ENCODE results near the gene RAB33B. TPM values are rescaled to one million over a fixed set of nuclear protein-coding genes. Genes with fewer than 3 reads are reported as not detected.
"Not testable (repeated sequence)": the region's sequence is repeated elsewhere in the genome, so short reads cannot be mapped to it uniquely, and the experiment has no call there.

The RAB33B gene
- total RNA-seq, 1 donor from 2014 or later, result 14.2 TPM

GRCh38 chr4:139457318-139457717, 3.4 kb downstream of the RAB33B start:
- H3K27me3 Mint-ChIP-seq, result no peaks in the 10 kb centered on the region
- H3K4me1 Mint-ChIP-seq (ENCODE audit: low read depth), result peaks cover 58% of the 10 kb centered on the region
- no peak for DNase-seq (ENCODE audit: low spot score, unreplicated experiment)
- no peaks in the 10 kb centered on the region for H3K9me3 Mint-ChIP-seq (ENCODE audit: low read depth)
- peaks cover 2% of the 10 kb centered on the region for H3K36me3 Mint-ChIP-seq (ENCODE audit: insufficient read depth)
- peak overlapping the region; percentile 55 for H3K4me3 Mint-ChIP-seq (ENCODE audit: low read depth)
- peak overlapping the region; percentile 57 for H3K27ac Mint-ChIP-seq
- TF ChIP-seq, protein P1, sequence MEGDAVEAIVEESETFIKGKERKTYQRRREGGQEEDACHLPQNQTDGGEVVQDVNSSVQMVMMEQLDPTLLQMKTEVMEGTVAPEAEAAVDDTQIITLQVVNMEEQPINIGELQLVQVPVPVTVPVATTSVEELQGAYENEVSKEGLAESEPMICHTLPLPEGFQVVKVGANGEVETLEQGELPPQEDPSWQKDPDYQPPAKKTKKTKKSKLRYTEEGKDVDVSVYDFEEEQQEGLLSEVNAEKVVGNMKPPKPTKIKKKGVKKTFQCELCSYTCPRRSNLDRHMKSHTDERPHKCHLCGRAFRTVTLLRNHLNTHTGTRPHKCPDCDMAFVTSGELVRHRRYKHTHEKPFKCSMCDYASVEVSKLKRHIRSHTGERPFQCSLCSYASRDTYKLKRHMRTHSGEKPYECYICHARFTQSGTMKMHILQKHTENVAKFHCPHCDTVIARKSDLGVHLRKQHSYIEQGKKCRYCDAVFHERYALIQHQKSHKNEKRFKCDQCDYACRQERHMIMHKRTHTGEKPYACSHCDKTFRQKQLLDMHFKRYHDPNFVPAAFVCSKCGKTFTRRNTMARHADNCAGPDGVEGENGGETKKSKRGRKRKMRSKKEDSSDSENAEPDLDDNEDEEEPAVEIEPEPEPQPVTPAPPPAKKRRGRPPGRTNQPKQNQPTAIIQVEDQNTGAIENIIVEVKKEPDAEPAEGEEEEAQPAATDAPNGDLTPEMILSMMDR (IDR thresholded peaks at IDR 0.05; ENCODE audit: unreplicated experiment), result no peak

GRCh38 chr4:139458543-139458942, 4.6 kb downstream of the RAB33B start:
- TF ChIP-seq, protein P1 (IDR thresholded peaks at IDR 0.05; ENCODE audit: unreplicated experiment), result no peak
- Mint-ChIP-seq H3K4me1 (ENCODE audit: low read depth) (peaks cover 52% of the 10 kb centered on the region), H3K4me3 (ENCODE audit: low read depth) (peak overlapping the region; percentile 8), H3K9me3 (ENCODE audit: low read depth) (no peaks in the 10 kb centered on the region), H3K27me3 (no peaks in the 10 kb centered on the region), H3K36me3 (ENCODE audit: insufficient read depth) (peaks cover 2% of the 10 kb centered on the region), H3K27ac (peak overlapping the region; percentile 53)
- no peak for DNase-seq (ENCODE audit: low spot score, unreplicated experiment)

- Mint-ChIP-seq H3K4me1 (ENCODE audit: low read depth) (peaks cover 52% of the 10 kb centered on the region), H3K9me3 (ENCODE audit: low read depth) (no peaks in the 10 kb centered on the region), H3K4me3 (ENCODE audit: low read depth) (no peak overlapping the region), H3K27ac (no peak overlapping the region), H3K27me3 (no peaks in the 10 kb centered on the region), H3K36me3 (ENCODE audit: insufficient read depth) (peaks cover 7% of the 10 kb centered on the region)
- TF ChIP-seq, protein P1 (IDR thresholded peaks at IDR 0.05; ENCODE audit: unreplicated experiment), result no peak
- no peak for DNase-seq (ENCODE audit: low spot score, unreplicated experiment)
Measured at GRCh38 chr4:139458999-139459398, 5.1 kb downstream of the RAB33B start.

- H3K4me1 Mint-ChIP-seq (ENCODE audit: low read depth), result peaks cover 41% of the 10 kb centered on the region
- TF ChIP-seq, protein P1 (IDR thresholded peaks at IDR 0.05; ENCODE audit: unreplicated experiment), result no peak
- no peak for DNase-seq (ENCODE audit: low spot score, unreplicated experiment)
- H3K36me3 Mint-ChIP-seq (ENCODE audit: insufficient read depth), result peaks cover 11% of the 10 kb centered on the region
- H3K4me3 Mint-ChIP-seq (ENCODE audit: low read depth), result no peak overlapping the region
- no peak overlapping the region for H3K27ac Mint-ChIP-seq
- H3K27me3 Mint-ChIP-seq, result no peaks in the 10 kb centered on the region
- no peaks in the 10 kb centered on the region for H3K9me3 Mint-ChIP-seq (ENCODE audit: low read depth)
Measured at GRCh38 chr4:139460565-139460964, 6.6 kb downstream of the RAB33B start.

- H3K27me3 Mint-ChIP-seq, result no peaks in the 10 kb centered on the region
- no peaks in the 10 kb centered on the region for H3K9me3 Mint-ChIP-seq (ENCODE audit: low read depth)
- H3K27ac Mint-ChIP-seq, result peak overlapping the region; percentile 67
- TF ChIP-seq, protein P1 (IDR thresholded peaks at IDR 0.05; ENCODE audit: unreplicated experiment), result no peak
- H3K36me3 Mint-ChIP-seq (ENCODE audit: insufficient read depth), result peaks cover 11% of the 10 kb centered on the region
- H3K4me1 Mint-ChIP-seq (ENCODE audit: low read depth), result peaks cover 36% of the 10 kb centered on the region
- DNase-seq (ENCODE audit: low spot score, unreplicated experiment), result no peak
- no peak overlapping the region for H3K4me3 Mint-ChIP-seq (ENCODE audit: low read depth)
Measured at GRCh38 chr4:139461022-139461628, 7.2 kb downstream of the RAB33B start.

- H3K27me3 Mint-ChIP-seq; H3K4me1 Mint-ChIP-seq (ENCODE audit: low read depth); H3K27ac Mint-ChIP-seq; H3K4me3 Mint-ChIP-seq (ENCODE audit: low read depth); DNase-seq (ENCODE audit: low spot score, unreplicated experiment): not testable (repeated sequence)
- peaks cover 13% of the 10 kb centered on the region for H3K9me3 Mint-ChIP-seq (ENCODE audit: low read depth)
- peaks cover 24% of the 10 kb centered on the region for H3K36me3 Mint-ChIP-seq (ENCODE audit: insufficient read depth)
Measured at GRCh38 chr4:139464512-139464911, 10.6 kb downstream of the RAB33B start.
